Measurements from ENCODE around the gene PPTC7.
"Not testable (repeated sequence)": the region's sequence is repeated elsewhere in the genome, so short reads cannot be mapped to it uniquely, and the experiment has no call there.

DNA sequence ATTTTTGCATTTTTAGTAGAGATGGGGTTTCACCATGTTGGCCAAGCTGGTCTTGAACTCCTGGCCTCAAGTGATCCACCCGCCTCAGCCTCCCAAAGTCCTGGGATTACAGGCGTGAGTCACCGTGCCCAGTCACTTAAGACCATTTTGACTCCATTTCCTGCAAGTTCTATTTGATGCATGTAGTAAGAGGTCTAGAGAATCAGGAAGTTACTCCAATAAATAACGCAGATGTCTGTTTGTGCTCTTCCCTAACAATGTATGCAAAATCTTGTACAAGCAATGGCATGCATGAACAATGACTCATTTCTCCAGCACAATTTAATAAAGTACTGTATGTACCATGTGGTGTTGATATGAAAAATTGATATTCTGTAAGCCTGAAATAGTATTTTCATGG, 37.9 kb downstream of the PPTC7 start:
- TF ChIP-seq, protein P1, sequence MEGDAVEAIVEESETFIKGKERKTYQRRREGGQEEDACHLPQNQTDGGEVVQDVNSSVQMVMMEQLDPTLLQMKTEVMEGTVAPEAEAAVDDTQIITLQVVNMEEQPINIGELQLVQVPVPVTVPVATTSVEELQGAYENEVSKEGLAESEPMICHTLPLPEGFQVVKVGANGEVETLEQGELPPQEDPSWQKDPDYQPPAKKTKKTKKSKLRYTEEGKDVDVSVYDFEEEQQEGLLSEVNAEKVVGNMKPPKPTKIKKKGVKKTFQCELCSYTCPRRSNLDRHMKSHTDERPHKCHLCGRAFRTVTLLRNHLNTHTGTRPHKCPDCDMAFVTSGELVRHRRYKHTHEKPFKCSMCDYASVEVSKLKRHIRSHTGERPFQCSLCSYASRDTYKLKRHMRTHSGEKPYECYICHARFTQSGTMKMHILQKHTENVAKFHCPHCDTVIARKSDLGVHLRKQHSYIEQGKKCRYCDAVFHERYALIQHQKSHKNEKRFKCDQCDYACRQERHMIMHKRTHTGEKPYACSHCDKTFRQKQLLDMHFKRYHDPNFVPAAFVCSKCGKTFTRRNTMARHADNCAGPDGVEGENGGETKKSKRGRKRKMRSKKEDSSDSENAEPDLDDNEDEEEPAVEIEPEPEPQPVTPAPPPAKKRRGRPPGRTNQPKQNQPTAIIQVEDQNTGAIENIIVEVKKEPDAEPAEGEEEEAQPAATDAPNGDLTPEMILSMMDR (IDR thresholded peaks at IDR 0.05) = not testable (repeated sequence)
- TF ChIP-seq POLR2A (IDR thresholded peaks at IDR 0.05) = not testable (repeated sequence)
